ENCODE data around the gene SDK1.

The SDK1 gene

GRCh38 chr7:4225361-4225771 is 924.3 kb downstream of the SDK1 start:
- Histone ChIP-seq H3K4me3 (ENCODE audit: low read depth in 1 of 2, low read length in 2 of 2) (no peak overlapping the region), H3K79me2 (ENCODE audit: insufficient read depth, low read length) (no peaks in the 10 kb centered on the region), H3K27me3 (ENCODE audit: insufficient read depth, low read length, poor library complexity) (no peaks in the 10 kb centered on the region), H2AFZ (ENCODE audit: low read depth, low read length) (no peak overlapping the region), H3K9ac (ENCODE audit: low read depth, low read length) (no peak overlapping the region), H3K9me3 (ENCODE audit: insufficient read depth, low read length, severe bottlenecking) (no peaks in the 10 kb centered on the region), H3K4me2 (ENCODE audit: insufficient read depth, low read length) (no peak overlapping the region), H3K27ac (ENCODE audit: low read length) (no peak overlapping the region), H3K36me3 (ENCODE audit: insufficient read depth, low read length) (no peaks in the 10 kb centered on the region), H4K20me1 (ENCODE audit: insufficient read depth, low read length) (no peaks in the 10 kb centered on the region), H3K4me1 (ENCODE audit: insufficient read depth, low read length) (no peaks in the 10 kb centered on the region)
- ATAC-seq (ENCODE audit: insufficient read depth, low read depth): no peak
- TF ChIP-seq EZH2 (IDR thresholded peaks at IDR 0.05; ENCODE audit: borderline replicate concordance, low read depth, low read length, severe bottlenecking): no peak
- no peak for DNase-seq

DNA sequence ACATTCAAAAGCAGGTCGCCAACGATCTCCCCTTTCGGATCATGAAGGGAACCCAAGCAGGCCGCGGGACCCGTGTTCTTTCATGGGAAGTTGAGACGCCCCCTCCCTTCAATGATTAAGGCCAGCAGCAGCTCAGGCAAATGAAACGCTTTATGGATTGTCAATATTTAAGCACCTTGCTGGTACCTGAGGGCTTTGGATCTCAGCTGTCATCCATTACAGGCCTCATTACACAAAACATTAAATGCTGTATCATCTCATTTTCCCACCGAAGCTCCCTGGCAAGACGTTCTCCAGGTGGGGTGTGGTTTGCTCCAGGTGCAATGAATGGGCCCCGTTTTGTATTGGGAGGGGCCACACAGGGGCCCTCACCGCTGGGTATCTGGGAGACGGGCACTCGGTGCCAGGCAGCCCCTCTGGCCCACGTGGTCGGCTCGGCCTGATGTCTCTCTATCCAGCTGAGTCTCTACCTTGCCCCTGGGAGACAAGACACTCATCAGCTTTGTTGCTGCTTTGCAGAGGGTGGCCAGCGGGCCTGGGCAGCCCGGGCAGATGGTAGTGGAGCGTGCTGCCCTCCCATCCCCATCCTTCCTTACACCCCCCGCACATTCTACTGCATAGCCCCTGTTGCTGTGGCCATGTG is 925.0 kb downstream of the SDK1 start:
- no peak overlapping the region for H3K9ac ChIP-seq (ENCODE audit: low read depth, low read length)
- no peak overlapping the region for H3K4me2 ChIP-seq (ENCODE audit: insufficient read depth, low read length)
- H3K4me1 ChIP-seq (ENCODE audit: insufficient read depth, low read length): no peaks in the 10 kb centered on the region
- H3K27ac ChIP-seq (ENCODE audit: low read length): no peak overlapping the region
- no peak overlapping the region for H2AFZ ChIP-seq (ENCODE audit: low read depth, low read length)
- no peaks in the 10 kb centered on the region for H3K27me3 ChIP-seq (ENCODE audit: insufficient read depth, low read length, poor library complexity)
- TF ChIP-seq EZH2 (IDR thresholded peaks at IDR 0.05; ENCODE audit: borderline replicate concordance, low read depth, low read length, severe bottlenecking): no peak
- TF ChIP-seq, protein P1, sequence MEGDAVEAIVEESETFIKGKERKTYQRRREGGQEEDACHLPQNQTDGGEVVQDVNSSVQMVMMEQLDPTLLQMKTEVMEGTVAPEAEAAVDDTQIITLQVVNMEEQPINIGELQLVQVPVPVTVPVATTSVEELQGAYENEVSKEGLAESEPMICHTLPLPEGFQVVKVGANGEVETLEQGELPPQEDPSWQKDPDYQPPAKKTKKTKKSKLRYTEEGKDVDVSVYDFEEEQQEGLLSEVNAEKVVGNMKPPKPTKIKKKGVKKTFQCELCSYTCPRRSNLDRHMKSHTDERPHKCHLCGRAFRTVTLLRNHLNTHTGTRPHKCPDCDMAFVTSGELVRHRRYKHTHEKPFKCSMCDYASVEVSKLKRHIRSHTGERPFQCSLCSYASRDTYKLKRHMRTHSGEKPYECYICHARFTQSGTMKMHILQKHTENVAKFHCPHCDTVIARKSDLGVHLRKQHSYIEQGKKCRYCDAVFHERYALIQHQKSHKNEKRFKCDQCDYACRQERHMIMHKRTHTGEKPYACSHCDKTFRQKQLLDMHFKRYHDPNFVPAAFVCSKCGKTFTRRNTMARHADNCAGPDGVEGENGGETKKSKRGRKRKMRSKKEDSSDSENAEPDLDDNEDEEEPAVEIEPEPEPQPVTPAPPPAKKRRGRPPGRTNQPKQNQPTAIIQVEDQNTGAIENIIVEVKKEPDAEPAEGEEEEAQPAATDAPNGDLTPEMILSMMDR (IDR thresholded peaks at IDR 0.05; ENCODE audit: borderline replicate concordance, extremely low read depth, low read length, poor library complexity, severe bottlenecking): no peak
- no peaks in the 10 kb centered on the region for H3K36me3 ChIP-seq (ENCODE audit: insufficient read depth, low read length)
- H3K9me3 ChIP-seq (ENCODE audit: insufficient read depth, low read length, severe bottlenecking): no peaks in the 10 kb centered on the region
- no peaks in the 10 kb centered on the region for H3K79me2 ChIP-seq (ENCODE audit: insufficient read depth, low read length)
- no peaks in the 10 kb centered on the region for H4K20me1 ChIP-seq (ENCODE audit: insufficient read depth, low read length)
- DNase-seq: no peak
- no peak for ATAC-seq (ENCODE audit: insufficient read depth, low read depth)
- no peak overlapping the region for H3K4me3 ChIP-seq (ENCODE audit: low read depth in 1 of 2, low read length in 2 of 2)

GRCh38 chr7:4226524-4226882 is 925.5 kb downstream of the SDK1 start:
- Histone ChIP-seq H3K4me2 (ENCODE audit: insufficient read depth, low read length) (no peak overlapping the region), H3K9me3 (ENCODE audit: insufficient read depth, low read length, severe bottlenecking) (no peaks in the 10 kb centered on the region), H3K27ac (ENCODE audit: low read length) (no peak overlapping the region), H2AFZ (ENCODE audit: low read depth, low read length) (no peak overlapping the region), H3K27me3 (ENCODE audit: insufficient read depth, low read length, poor library complexity) (no peaks in the 10 kb centered on the region), H3K36me3 (ENCODE audit: insufficient read depth, low read length) (no peaks in the 10 kb centered on the region), H3K79me2 (ENCODE audit: insufficient read depth, low read length) (no peaks in the 10 kb centered on the region), H3K4me1 (ENCODE audit: insufficient read depth, low read length) (no peaks in the 10 kb centered on the region), H4K20me1 (ENCODE audit: insufficient read depth, low read length) (no peaks in the 10 kb centered on the region), H3K9ac (ENCODE audit: low read depth, low read length) (no peak overlapping the region), H3K4me3 (ENCODE audit: low read depth in 1 of 2, low read length in 2 of 2) (no peak overlapping the region)
- ATAC-seq (ENCODE audit: insufficient read depth, low read depth) (no peak), DNase-seq (no peak)
- TF ChIP-seq, protein P1 (IDR thresholded peaks at IDR 0.05; ENCODE audit: borderline replicate concordance, extremely low read depth, low read length, poor library complexity, severe bottlenecking): peak; percentile 36
- TF ChIP-seq EZH2 (IDR thresholded peaks at IDR 0.05; ENCODE audit: borderline replicate concordance, low read depth, low read length, severe bottlenecking): no peak

- no peak overlapping the region for H3K4me3 ChIP-seq (ENCODE audit: low read depth in 1 of 2, low read length in 2 of 2)
- H3K27me3 ChIP-seq (ENCODE audit: insufficient read depth, low read length, poor library complexity): no peaks in the 10 kb centered on the region
- H3K9ac ChIP-seq (ENCODE audit: low read depth, low read length): no peak overlapping the region
- no peaks in the 10 kb centered on the region for H4K20me1 ChIP-seq (ENCODE audit: insufficient read depth, low read length)
- H3K4me1 ChIP-seq (ENCODE audit: insufficient read depth, low read length): no peaks in the 10 kb centered on the region
- no peaks in the 10 kb centered on the region for H3K9me3 ChIP-seq (ENCODE audit: insufficient read depth, low read length, severe bottlenecking)
- no peak for DNase-seq
- no peaks in the 10 kb centered on the region for H3K36me3 ChIP-seq (ENCODE audit: insufficient read depth, low read length)
- H3K79me2 ChIP-seq (ENCODE audit: insufficient read depth, low read length): no peaks in the 10 kb centered on the region
- H3K27ac ChIP-seq (ENCODE audit: low read length): no peak overlapping the region
- no peak for ATAC-seq (ENCODE audit: insufficient read depth, low read depth)
- no peak overlapping the region for H2AFZ ChIP-seq (ENCODE audit: low read depth, low read length)
- no peak overlapping the region for H3K4me2 ChIP-seq (ENCODE audit: insufficient read depth, low read length)
- TF ChIP-seq, protein P1 (IDR thresholded peaks at IDR 0.05; ENCODE audit: borderline replicate concordance, extremely low read depth, low read length, poor library complexity, severe bottlenecking): no peak
- TF ChIP-seq EZH2 (IDR thresholded peaks at IDR 0.05; ENCODE audit: borderline replicate concordance, low read depth, low read length, severe bottlenecking): no peak
These were observed 926.3 kb downstream of the SDK1 start for GRCh38 chr7:4227105-4228010.
